Measurements from ENCODE around the gene SRRM1. TPM values are rescaled to one million over a fixed set of nuclear protein-coding genes. Genes with fewer than 3 reads are reported as not detected.

Gene SRRM1
- total and polyA plus RNA-seq, 4 donors = 33.6 to 113 (median 86.3) TPM

Other genes with a start within 250 kb of the SRRM1 start
- 1 to 10 TPM; 3.8 to 5.7 TPM for gene STPG1, start 229.5 kb upstream of the SRRM1 start, total RNA-seq
- gene STPG1, start 229.5 kb upstream of the SRRM1 start, polyA plus RNA-seq = 1 to 10 TPM; 2.1 to 3.7 TPM
- 10 to 100 TPM in 1 of 2 donors, 1 to 10 TPM in 1; 9.8 to 13.0 TPM for gene NIPAL3, start 227.5 kb upstream of the SRRM1 start, total RNA-seq
- gene NIPAL3, start 227.5 kb upstream of the SRRM1 start, polyA plus RNA-seq = 1 to 10 TPM; 6.3 to 6.7 TPM
- gene RCAN3, start 140.5 kb upstream of the SRRM1 start, total RNA-seq = 1 to 10 TPM; 3.8 to 4.8 TPM
- gene RCAN3, start 140.5 kb upstream of the SRRM1 start, polyA plus RNA-seq = 1 to 10 TPM in 1 of 2 donors, under 1 TPM in 1; 0.84 to 2.4 TPM
- under 1 TPM; 0.62 to 0.81 TPM for gene NCMAP, start 87.2 kb upstream of the SRRM1 start, total RNA-seq
- gene NCMAP, start 87.2 kb upstream of the SRRM1 start, polyA plus RNA-seq = under 1 TPM in 1 of 2 donors, not detected in 1; 0.25 TPM
- gene CLIC4, start 102.1 kb downstream of the SRRM1 start, total RNA-seq = 100 to 1,000 TPM; 477 to 941 TPM
- gene CLIC4, start 102.1 kb downstream of the SRRM1 start, polyA plus RNA-seq = 100 to 1,000 TPM; 278 to 322 TPM

Measured in aorta (tissue), 4 donors.